Right hindlimb (tissue), 1 donor: ENCODE data around the gene EHD4.

ENCODE experiments used
- DNase-seq: peaks from one replicate; pipeline ENCODE4 v3.0.0-alpha.2; 2018

The EHD4 gene

DNA sequence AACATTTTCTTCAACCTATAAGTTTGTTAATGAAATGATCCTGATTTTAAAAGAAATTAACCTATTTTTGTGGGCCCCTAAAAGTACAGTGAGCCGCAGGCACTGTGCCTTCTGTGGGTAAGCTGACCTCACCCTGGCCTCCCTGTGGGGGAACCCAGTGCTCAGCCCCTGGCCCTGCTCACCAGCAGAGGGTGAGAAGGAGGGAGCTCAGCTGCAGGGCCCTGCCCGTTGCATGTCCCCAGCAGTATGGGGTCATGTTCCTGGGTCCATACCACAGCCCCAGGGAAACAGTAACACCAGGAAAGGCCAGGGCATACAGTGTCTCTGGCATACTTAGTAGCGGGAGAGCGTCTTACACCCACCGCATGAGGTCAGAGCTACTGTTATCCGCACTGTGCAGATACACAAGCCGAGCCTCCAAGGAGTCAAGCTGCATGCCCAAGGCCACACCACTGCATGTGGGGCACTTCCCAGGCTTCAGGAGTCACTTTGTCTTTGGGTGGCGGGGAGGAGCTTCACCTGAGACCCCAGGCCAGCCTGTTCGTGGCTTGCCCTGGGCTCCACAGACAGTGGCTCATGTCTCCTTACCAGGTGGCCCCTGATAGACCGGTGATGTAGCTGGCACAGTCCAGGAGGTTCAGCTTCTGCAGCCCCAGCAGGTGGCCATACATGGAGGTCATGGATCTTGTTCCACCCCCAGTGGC is 22.6 kb upstream of the EHD4 start:
- no peak for DNase-seq

- no peak for DNase-seq
Observed at GRCh38 chr15:41994171-41994650, 21.9 kb upstream of the EHD4 start.

DNA sequence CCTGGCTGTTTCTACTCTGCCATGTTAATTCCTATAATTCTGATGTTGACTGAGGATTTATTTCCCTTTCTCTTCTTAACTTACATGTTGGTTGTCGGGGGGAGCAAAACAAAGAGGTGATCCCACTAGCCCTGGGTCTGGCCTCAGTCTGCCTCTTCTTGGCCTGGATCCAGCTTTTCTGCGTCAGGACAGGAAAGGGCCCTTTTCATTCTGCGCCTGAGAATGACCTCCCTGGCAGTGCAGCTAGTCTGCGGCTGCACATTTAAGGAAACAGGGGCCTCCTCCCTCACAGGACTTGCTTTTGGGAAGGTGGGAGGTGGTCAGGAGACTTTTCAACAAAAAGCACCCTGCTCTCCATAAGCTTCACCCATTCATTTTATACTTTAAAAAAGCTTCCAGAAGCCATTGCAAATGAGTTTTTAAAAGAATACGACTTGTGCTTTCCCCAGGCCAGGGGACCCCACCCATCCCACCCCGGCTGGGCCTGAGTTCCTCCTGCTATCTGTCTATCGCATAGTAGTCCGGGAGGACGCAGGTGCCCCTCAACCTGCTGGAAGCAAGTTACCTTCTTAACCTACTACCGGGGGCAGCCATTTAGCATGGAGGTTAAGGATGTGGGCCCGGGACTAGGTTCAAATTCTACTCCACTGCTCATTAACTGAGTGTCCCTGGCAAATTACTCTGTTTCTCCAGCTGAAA is 21.3 kb upstream of the EHD4 start:
- DNase-seq = no peak

GRCh38 chr15:41992803-41993190 is 20.4 kb upstream of the EHD4 start:
- no peak for DNase-seq

GRCh38 chr15:41992151-41992802 is 19.9 kb upstream of the EHD4 start:
- DNase-seq = no peak

- DNase-seq = no peak
Observed at GRCh38 chr15:41990691-41991090, 18.3 kb upstream of the EHD4 start.

- DNase-seq = no peak
Observed at GRCh38 chr15:41990243-41990605, 17.9 kb upstream of the EHD4 start.

- DNase-seq = peak; percentile 89
Observed at GRCh38 chr15:41989573-41990242, 17.4 kb upstream of the EHD4 start.

DNA sequence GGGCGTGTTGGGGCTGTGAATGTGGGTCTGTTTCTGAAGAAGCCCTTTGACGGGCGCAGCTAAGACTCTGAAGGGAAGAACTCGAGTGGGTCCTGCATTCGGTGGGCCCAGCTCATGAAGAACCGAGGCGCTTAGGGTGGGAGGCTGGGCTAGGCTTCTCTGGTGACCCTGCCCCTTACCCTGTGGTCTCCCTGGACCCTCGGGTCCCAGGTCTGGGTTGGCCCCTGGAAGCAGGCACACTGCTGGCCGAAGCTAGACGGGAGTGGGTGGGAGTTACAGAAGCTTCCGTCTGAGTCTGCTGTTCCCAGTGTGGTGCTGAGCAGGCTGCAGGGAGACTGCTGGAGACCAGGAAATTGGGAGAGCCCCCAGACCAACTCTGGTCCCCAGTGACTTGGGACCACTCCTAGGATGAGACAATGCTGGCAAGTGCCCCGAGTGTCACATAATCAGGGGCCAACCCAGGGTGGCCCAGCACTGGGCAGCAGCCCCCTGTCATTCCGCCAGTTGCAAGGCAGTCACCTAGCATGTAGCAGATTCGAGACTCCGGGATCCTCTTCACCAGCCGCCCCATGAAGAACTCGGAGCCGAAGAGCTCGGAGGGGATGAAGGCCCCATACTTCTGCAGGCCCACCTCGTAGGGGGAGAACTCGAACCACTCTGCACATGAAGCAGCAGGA is 16.7 kb upstream of the EHD4 start:
- no peak for DNase-seq

- no peak for DNase-seq
Observed at GRCh38 chr15:41987925-41988275, 15.5 kb upstream of the EHD4 start.

DNA sequence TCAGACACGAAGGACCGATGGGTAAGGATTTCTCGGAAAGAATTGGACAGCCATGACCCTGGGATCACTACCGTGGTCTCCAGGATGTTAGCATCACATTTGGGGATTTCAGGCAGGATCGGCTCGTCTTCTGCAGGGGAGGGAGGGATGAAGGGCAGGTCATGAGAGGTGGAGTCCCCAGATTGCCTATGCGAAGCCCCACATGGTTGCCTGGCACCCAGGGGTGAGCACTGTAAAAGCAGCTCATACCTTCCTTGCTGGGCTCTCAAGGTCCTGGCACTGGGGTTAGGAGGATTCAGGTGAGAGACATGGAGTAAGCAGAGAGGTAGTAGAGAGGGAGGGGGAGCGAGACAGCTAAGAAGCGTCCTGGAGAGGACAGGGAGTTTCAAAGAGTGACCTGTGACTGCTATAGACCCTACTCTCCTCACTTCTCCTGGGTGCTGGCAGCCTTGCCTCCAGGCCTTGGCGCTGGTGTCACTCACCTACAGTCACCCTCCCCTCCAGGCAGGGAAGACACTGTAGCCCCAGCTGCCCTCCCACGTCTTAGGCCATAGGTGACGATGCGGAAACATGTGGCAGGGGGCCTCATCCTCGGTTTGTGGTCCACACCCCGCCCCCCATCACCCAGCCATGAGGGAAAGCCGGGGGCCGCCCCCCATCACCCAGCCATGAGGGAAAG is 15.0 kb upstream of the EHD4 start:
- DNase-seq = no peak

DNA sequence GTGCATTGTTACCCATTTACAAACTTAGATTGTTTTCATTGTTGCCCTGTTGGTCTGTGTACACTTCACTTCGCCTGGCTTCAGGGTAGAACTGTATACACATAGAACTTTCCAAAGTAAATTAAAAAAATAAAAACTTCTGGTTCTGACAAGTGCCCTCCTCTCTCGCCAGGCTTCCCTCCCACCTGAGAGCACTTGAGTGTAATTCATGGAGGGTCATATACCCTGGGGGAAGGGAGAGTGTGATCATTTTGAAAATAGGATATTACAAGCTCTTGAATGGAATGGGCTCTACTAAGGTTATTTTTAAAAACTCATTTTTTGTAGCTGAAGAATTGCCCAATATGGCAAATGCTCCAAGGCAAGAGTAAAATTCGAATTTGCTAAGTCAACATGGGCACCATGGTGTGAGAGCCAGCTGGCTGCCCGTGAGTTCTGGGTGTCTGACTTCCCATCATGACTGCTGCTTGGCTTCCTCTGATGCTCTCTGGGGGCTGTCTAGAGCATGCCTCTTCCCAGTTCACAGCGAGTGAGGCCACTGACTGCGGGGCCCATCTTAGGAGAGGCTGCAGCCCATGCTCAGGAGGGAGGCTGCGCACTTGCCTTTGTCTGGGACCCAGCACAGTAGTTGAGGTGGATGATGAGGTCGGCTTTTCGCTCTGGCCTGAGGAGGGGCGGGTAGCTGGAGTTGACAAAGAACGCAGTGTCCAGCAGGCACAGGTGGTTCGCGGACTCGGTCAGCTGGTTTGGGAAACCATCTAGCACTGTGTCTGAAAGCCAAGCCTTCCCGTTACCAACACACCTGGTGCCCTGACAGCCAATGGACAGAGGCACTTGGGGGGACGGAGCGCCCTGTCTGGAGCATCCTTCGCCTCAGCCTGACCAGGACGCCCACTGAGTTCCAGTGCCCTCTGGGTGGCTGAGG is 13.1 kb upstream of the EHD4 start:
- DNase-seq = no peak

- DNase-seq = no peak
Observed at GRCh38 chr15:41984622-41985021, 12.3 kb upstream of the EHD4 start.

- DNase-seq = no peak
Observed at GRCh38 chr15:41983621-41984571, 11.5 kb upstream of the EHD4 start.

DNA sequence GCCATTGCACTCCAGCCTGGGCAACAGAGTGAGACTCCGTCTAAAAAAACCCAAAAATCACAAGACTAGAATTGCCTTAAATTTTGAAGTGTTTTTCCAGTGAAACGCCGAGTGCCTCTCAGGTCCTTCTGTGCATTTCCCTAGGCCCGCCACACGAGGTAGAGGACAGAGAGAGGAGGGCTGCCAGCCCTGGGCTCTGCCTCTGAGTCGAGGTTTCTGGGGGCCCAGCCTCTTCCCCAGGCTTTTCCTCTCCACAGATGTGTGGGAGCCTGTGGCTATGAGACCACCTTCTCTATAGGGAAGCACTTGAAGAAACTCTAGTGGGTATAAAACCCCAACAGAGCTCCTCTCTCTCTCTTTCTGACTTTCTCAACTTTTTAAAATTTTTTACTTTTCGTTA is 10.9 kb upstream of the EHD4 start:
- no peak for DNase-seq

DNA sequence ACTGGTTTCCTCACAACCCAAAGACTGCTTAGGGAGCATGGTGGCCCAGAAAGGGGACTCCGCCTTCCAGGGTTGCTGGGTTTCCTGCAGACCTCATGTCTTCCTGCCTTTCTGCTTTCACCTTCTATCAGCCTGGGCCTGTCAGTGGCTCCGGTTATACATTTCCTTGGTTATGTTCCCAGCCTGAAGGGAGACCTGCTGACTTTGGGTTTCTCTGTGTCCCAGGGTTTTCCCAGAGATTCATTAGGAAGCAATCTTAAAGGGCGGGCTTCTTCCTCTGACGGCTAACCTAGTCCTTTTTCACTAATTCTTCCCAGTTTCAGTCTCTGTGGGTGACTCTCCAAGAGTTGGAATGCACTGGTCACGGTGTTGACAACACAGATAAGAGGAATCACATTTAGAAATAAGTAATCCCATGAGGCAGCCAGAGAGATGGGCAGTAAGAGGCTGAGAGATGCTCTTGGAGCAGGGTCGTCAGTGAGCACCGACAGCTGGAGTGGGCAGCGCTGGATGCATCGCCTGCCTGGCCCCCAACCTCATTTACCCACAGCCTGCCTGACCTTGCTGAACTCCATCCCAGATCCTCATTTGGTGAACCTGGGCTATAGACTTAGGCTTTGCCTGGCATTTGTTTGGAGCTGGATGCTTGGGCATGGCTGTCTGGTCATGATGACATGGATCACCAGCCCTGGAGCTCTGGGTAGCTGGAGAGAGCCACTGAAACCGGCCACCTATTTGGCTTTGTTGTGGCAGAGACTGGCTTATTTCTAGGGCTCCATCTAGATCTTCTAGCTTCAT is 10.0 kb upstream of the EHD4 start:
- DNase-seq = no peak

GRCh38 chr15:41981371-41982132 is 9.2 kb upstream of the EHD4 start:
- no peak for DNase-seq

- DNase-seq = no peak
Observed at GRCh38 chr15:41980654-41981323, 8.4 kb upstream of the EHD4 start.
